ENCODE data around the gene ADIPOR1. TPM values are rescaled to one million over a fixed set of nuclear protein-coding genes. Genes with fewer than 3 reads are reported as not detected.
"Not testable (repeated sequence)": the region's sequence is repeated elsewhere in the genome, so short reads cannot be mapped to it uniquely, and the experiment has no call there.

Gene ADIPOR1
- total RNA-seq, 2 experiments from 2014 or later = 65.4 to 85.1 TPM

GRCh38 chr1:202908998-202909397 lies 49.1 kb downstream of the ADIPOR1 start:
- no peak overlapping the region for H3K4me3 Mint-ChIP-seq
- DNase-seq = no peak
- intact Hi-C loops (cut with DNase I, micrococcal nuclease) = no loop called here
- ChIA-PET POLR2A (no interaction called here), CTCF (no interaction called here)
- H3K36me3 Mint-ChIP-seq (ENCODE audit: low read depth) = peaks cover 35% of the 10 kb centered on the region
- no peaks in the 10 kb centered on the region for H3K9me3 Mint-ChIP-seq (ENCODE audit: low read depth)
- H3K4me1 Mint-ChIP-seq = peaks cover 2% of the 10 kb centered on the region
- H3K27me3 Mint-ChIP-seq = no peaks in the 10 kb centered on the region
- no peak overlapping the region for H3K27ac Mint-ChIP-seq
- ATAC-seq = no peak

GRCh38 chr1:202905331-202905730 lies 52.8 kb downstream of the ADIPOR1 start:
- Mint-ChIP-seq H3K4me1 (no peaks in the 10 kb centered on the region), H3K4me3 (no peak overlapping the region), H3K27ac (no peak overlapping the region), H3K36me3 (ENCODE audit: low read depth) (peaks cover 25% of the 10 kb centered on the region), H3K27me3 (no peaks in the 10 kb centered on the region), H3K9me3 (ENCODE audit: low read depth) (no peaks in the 10 kb centered on the region)
- intact Hi-C loops (cut with DNase I, micrococcal nuclease) = no loop called here
- ATAC-seq = no peak
- ChIA-PET CTCF (interaction anchor here (0.7 kb wide), 1 partner anchor 1011 kb away, joined by 3 read pairs; no protein-coding TSS in a partner anchor), POLR2A (no interaction called here)
- no peak for DNase-seq

- H3K27me3 Mint-ChIP-seq; H3K4me3 Mint-ChIP-seq; ATAC-seq; H3K27ac Mint-ChIP-seq; H3K4me1 Mint-ChIP-seq; DNase-seq; intact Hi-C loops (cut with DNase I, micrococcal nuclease); H3K9me3 Mint-ChIP-seq (ENCODE audit: low read depth); POLR2A ChIA-PET: not testable (repeated sequence)
- CTCF ChIA-PET = interaction anchor here (0.6 to 1.2 kb wide), 5 partner anchors 14 to 136 kb away, joined by 3 to 5 read pairs (median 3); no protein-coding TSS in a partner anchor
- peaks cover 21% of the 10 kb centered on the region for H3K36me3 Mint-ChIP-seq (ENCODE audit: low read depth)
These were observed 54.3 kb downstream of the ADIPOR1 start for GRCh38 chr1:202903808-202904207.

GRCh38 chr1:202901555-202901954 lies 56.6 kb downstream of the ADIPOR1 start:
- H3K4me1 Mint-ChIP-seq = no peaks in the 10 kb centered on the region
- H3K27me3 Mint-ChIP-seq = no peaks in the 10 kb centered on the region
- H3K27ac Mint-ChIP-seq = no peak overlapping the region
- H3K9me3 Mint-ChIP-seq (ENCODE audit: low read depth) = no peaks in the 10 kb centered on the region
- ChIA-PET POLR2A (no interaction called here), CTCF (no interaction called here)
- intact Hi-C loops (cut with DNase I, micrococcal nuclease) = no loop called here
- peaks cover 28% of the 10 kb centered on the region for H3K36me3 Mint-ChIP-seq (ENCODE audit: low read depth)
- ATAC-seq (no peak), DNase-seq (no peak)
- no peak overlapping the region for H3K4me3 Mint-ChIP-seq

- Mint-ChIP-seq H3K4me1 (peaks cover 12% of the 10 kb centered on the region), H3K9me3 (ENCODE audit: low read depth) (no peaks in the 10 kb centered on the region), H3K4me3 (no peak overlapping the region), H3K36me3 (ENCODE audit: low read depth) (peaks cover 21% of the 10 kb centered on the region), H3K27ac (no peak overlapping the region), H3K27me3 (no peaks in the 10 kb centered on the region)
- intact Hi-C loops (cut with DNase I, micrococcal nuclease) = no loop called here
- ChIA-PET CTCF (interaction anchor here (0.7 kb wide), 1 partner anchor 317 kb away, joined by 3 read pairs; no protein-coding TSS in a partner anchor), POLR2A (no interaction called here)
- DNase-seq (no peak), ATAC-seq (no peak)
These were observed 65.6 kb downstream of the ADIPOR1 start for GRCh38 chr1:202892501-202892900.

Other genes with a start within 250 kb of the ADIPOR1 start
- not detected for gene SYT2, start 247.9 kb downstream of the ADIPOR1 start, total RNA-seq
- gene KDM5B, start 149.9 kb downstream of the ADIPOR1 start, total RNA-seq = 10 to 100 TPM; 34.6 to 45.9 TPM
- gene PCAT6, start 147.4 kb downstream of the ADIPOR1 start, total RNA-seq = 1 to 10 TPM in 1 of 2 experiments, under 1 TPM in 1; 0.59 to 2.2 TPM
- gene RABIF, start 69.2 kb downstream of the ADIPOR1 start, total RNA-seq = 1 to 10 TPM; 6.8 to 7.4 TPM
- gene KLHL12, start 31.1 kb downstream of the ADIPOR1 start, total RNA-seq = 10 to 100 TPM; 32.1 to 39.1 TPM
- 10 to 100 TPM; 15.4 to 19.0 TPM for gene CYB5R1, start 8.9 kb upstream of the ADIPOR1 start, total RNA-seq
- 10 to 100 TPM; 68.6 to 71.0 TPM for gene TMEM183A, start 49.1 kb upstream of the ADIPOR1 start, total RNA-seq
- gene PPFIA4, start 68.2 kb upstream of the ADIPOR1 start, total RNA-seq = 10 to 100 TPM; 51.2 to 56.4 TPM
- not detected for gene MYOG, start 127.7 kb upstream of the ADIPOR1 start, total RNA-seq
- not detected for gene ADORA1, start 169.4 kb upstream of the ADIPOR1 start, total RNA-seq
- gene MYBPH, start 217.5 kb upstream of the ADIPOR1 start, total RNA-seq = not detected
- gene CHI3L1, start 228.4 kb upstream of the ADIPOR1 start, total RNA-seq = under 1 TPM; 0.09 to 0.18 TPM